ENCODE measurements around the gene DUS3L. TPM values are rescaled to one million over a fixed set of nuclear protein-coding genes. Genes with fewer than 3 reads are reported as not detected.
A peak's percentile ranks its signal among the peaks of the same experiment; 100 is the strongest.

The DUS3L gene
- total RNA-seq, 4 donors from 2014 or later, result 20.3 to 34.1 (median 27.3) TPM

GRCh38 chr19:5803752-5804515, 13.0 kb upstream of the DUS3L start:
- peak; percentile 95 for DNase-seq (ENCODE audit: extremely low spot score)
- peaks cover 0 to 61% (median 5%) of the 10 kb centered on the region in 4 donors for H3K27me3 ChIP-seq
- peak overlapping the region; percentile 74 to 92 (median 89) for H3K27ac ChIP-seq (replicated peaks in 1 of 4)
- H3K36me3 ChIP-seq, result peaks cover 0 to 8% (median 0%) of the 10 kb centered on the region in 4 donors
- intact Hi-C loops (cut with DNase I), result loop anchor here (1.0 to 10.0 kb wide), 2 partner anchors 88 to 221 kb away; no protein-coding TSS in a partner anchor
- H3K4me3 ChIP-seq, result peak overlapping the region; percentile 65 to 78 (median 72)
- H3K9me3 ChIP-seq, result no peaks in the 10 kb centered on the region
- H3K4me1 ChIP-seq, result peaks cover 17 to 38% (median 30%) of the 10 kb centered on the region in 4 donors
- peak; percentile 50 to 75 for TF ChIP-seq POLR2AphosphoS5 (IDR thresholded peaks at IDR 0.05)
- TF ChIP-seq EP300 (IDR thresholded peaks at IDR 0.05), result no peak
- TF ChIP-seq POLR2A (IDR thresholded peaks at IDR 0.05; ENCODE audit: low read depth), result no peak
- TF ChIP-seq, protein P1, sequence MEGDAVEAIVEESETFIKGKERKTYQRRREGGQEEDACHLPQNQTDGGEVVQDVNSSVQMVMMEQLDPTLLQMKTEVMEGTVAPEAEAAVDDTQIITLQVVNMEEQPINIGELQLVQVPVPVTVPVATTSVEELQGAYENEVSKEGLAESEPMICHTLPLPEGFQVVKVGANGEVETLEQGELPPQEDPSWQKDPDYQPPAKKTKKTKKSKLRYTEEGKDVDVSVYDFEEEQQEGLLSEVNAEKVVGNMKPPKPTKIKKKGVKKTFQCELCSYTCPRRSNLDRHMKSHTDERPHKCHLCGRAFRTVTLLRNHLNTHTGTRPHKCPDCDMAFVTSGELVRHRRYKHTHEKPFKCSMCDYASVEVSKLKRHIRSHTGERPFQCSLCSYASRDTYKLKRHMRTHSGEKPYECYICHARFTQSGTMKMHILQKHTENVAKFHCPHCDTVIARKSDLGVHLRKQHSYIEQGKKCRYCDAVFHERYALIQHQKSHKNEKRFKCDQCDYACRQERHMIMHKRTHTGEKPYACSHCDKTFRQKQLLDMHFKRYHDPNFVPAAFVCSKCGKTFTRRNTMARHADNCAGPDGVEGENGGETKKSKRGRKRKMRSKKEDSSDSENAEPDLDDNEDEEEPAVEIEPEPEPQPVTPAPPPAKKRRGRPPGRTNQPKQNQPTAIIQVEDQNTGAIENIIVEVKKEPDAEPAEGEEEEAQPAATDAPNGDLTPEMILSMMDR (IDR thresholded peaks at IDR 0.05), result peak; percentile 95 to 98 (median 98)
- 10% methylated on average over 9 of the region's 54 CpGs for whole genome bisulfite sequencing

GRCh38 chr19:5803441-5803751, 12.4 kb upstream of the DUS3L start:
- Histone ChIP-seq H3K27ac (replicated peaks in 1 of 4) (peak overlapping the region in 2 of 4 donors; percentile 39 to 89), H3K9me3 (no peaks in the 10 kb centered on the region), H3K4me3 (peak overlapping the region; percentile 43 to 78 (median 68)), H3K4me1 (peaks cover 17 to 38% (median 30%) of the 10 kb centered on the region in 4 donors), H3K27me3 (peaks cover 0 to 61% (median 5%) of the 10 kb centered on the region in 4 donors), H3K36me3 (peaks cover 0 to 7% (median 0%) of the 10 kb centered on the region in 4 donors)
- 14% methylated on average over 1 of the region's 8 CpGs for WGBS
- TF ChIP-seq EP300 (IDR thresholded peaks at IDR 0.05) (no peak), POLR2AphosphoS5 (IDR thresholded peaks at IDR 0.05) (no peak), POLR2A (IDR thresholded peaks at IDR 0.05; ENCODE audit: low read depth) (no peak)
- TF ChIP-seq, protein P1 (IDR thresholded peaks at IDR 0.05), result no peak
- intact Hi-C loops (cut with DNase I), result loop anchor here (10.0 kb wide), 1 partner anchor 221 kb away; no protein-coding TSS in a partner anchor
- DNase-seq (ENCODE audit: extremely low spot score), result no peak

DNA sequence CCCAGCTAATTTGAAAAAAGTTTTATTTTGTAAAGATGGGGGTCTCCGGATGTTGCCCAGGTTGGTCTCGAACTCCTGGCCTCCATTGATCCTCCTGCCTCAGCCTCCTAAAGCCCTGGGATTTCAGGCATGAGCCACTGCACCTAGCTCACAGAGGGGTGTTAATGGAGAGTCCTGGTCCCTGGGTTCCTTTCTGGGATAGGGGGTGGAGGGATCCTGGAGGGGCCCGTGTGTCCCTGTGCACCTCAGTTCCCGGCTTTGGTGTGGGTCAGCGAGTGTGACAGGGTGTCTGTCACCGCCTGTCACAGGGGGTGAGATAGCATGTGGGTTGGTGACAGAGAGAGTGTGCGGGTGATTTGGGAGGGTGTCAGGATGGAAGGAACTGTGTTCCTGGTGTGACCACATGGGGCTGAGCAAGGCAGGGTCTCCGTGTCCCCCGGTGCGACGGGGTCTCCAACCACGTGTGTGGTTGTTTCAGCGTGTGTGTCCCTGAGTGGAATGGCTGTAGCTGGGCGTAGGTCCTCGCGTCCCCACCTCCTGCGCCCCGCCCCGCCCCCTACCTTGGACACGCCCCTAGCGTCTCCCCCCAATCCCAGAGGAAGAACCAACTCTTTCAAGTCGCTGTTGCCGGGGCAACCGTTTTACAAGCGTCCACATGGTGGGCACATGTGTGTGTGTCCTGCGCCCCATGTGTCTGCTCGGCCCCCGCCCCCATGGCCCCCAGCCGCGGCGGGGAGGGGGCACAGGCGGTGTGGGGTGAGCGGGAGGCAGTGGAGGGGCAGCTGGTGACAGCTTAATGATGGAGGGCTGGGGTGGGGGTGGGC, 11.0 kb upstream of the DUS3L start:
- WGBS, result 23% methylated on average over 22 of the region's 33 CpGs
- intact Hi-C loops (cut with DNase I), result loop anchor here (10.0 kb wide), 1 partner anchor 223 kb away; no protein-coding TSS in a partner anchor
- H3K27me3 ChIP-seq, result peaks cover 0 to 61% (median 5%) of the 10 kb centered on the region in 4 donors

More for the DNA sequence above, 11.0 kb upstream of the DUS3L start:
- no peak overlapping the region for H3K4me3 ChIP-seq
- H3K4me1 ChIP-seq, result peaks cover 17 to 38% (median 30%) of the 10 kb centered on the region in 4 donors
- no peaks in the 10 kb centered on the region for H3K36me3 ChIP-seq
- DNase-seq (ENCODE audit: extremely low spot score), result no peak
- no peak for TF ChIP-seq POLR2A (IDR thresholded peaks at IDR 0.05; ENCODE audit: low read depth)
- TF ChIP-seq EP300 (IDR thresholded peaks at IDR 0.05), result no peak
- TF ChIP-seq POLR2AphosphoS5 (IDR thresholded peaks at IDR 0.05), result no peak
- TF ChIP-seq, protein P1 (IDR thresholded peaks at IDR 0.05), result no peak
- no peak overlapping the region for H3K27ac ChIP-seq (replicated peaks in 1 of 4)
- no peaks in the 10 kb centered on the region for H3K9me3 ChIP-seq

Measured in esophagus muscularis mucosa (tissue), 4 donors.